Loucy (cell line): ENCODE results near the gene TMIGD3.

Experiments used
- EZH2phosphoT487 ChIP-seq: fragments of 200-600 bp; IDR thresholded peaks from 2 replicates; pipeline ENCODE4 v1.6.1; 2018; ENCODE audit warnings: antibody characterized with exemption, mild to moderate bottlenecking, moderate library complexity, borderline replicate concordance
- TF ChIP-seq, protein P1 (sequence below): fragments of 200-600 bp; sonication (generic); conservative IDR thresholded peaks from 2 replicates; pipeline ENCODE4 v1.5.1; 2014; ENCODE audit warnings: mild to moderate bottlenecking, antibody characterized with exemption, low read length

DNA sequence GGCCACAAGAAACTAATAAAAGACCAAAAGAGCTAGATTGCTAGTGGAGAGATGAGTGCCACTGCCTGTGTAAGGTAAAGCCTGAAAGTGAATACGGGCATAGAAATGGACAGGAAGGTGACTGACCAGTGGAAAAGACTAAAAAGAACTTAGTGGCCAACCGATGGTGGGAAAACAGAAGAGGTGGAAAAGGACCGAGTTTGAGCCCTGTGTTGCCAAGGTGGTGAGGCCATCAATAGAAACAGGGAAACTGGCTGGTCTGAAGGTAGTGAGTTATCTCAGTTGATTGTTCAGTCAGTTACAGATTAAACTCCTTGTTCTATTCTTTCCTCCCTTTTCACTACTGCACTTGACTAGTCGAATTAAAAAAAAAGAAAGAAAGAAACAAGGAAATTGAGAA, 56.9 kb downstream of the TMIGD3 start:
- TF ChIP-seq, protein P1, sequence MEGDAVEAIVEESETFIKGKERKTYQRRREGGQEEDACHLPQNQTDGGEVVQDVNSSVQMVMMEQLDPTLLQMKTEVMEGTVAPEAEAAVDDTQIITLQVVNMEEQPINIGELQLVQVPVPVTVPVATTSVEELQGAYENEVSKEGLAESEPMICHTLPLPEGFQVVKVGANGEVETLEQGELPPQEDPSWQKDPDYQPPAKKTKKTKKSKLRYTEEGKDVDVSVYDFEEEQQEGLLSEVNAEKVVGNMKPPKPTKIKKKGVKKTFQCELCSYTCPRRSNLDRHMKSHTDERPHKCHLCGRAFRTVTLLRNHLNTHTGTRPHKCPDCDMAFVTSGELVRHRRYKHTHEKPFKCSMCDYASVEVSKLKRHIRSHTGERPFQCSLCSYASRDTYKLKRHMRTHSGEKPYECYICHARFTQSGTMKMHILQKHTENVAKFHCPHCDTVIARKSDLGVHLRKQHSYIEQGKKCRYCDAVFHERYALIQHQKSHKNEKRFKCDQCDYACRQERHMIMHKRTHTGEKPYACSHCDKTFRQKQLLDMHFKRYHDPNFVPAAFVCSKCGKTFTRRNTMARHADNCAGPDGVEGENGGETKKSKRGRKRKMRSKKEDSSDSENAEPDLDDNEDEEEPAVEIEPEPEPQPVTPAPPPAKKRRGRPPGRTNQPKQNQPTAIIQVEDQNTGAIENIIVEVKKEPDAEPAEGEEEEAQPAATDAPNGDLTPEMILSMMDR: no peak
- no peak for TF ChIP-seq EZH2phosphoT487
